Upper lobe of left lung (tissue), 6 donors: Measurements from ENCODE around the gene PRPF40B. TPM values are rescaled to one million over a fixed set of nuclear protein-coding genes. Genes with fewer than 3 reads are reported as not detected.

Experiments used
- ATAC-seq, 2 donors: fragments of 200-7000 bp; cut with Tn5 transposase; one replicate each; pipeline ENCODE4 v1.9.1; 2022; ENCODE audit warnings: mild to moderate bottlenecking in 2 of 2, moderate library complexity in 2 of 2; ENCODE audit not compliant: low FRiP score in 2 of 2
- DNase-seq, 2 donors: peaks; one replicate each; pipeline ENCODE4 v3.0.0-alpha.2; 2019 to 2020
- H3K27ac ChIP-seq, 4 donors: fragments of 200-600 bp; sonication (generic); one replicate each; pipeline ENCODE4 v1.5.1; 2016 to 2019
- H3K27me3 ChIP-seq, 4 donors: fragments of 200-600 bp; sonication (generic); one replicate each; pipeline ENCODE4 v1.5.1; 2017 to 2019
- H3K36me3 ChIP-seq, 4 donors: fragments of 200-600 bp; sonication (generic); one replicate each; pipeline ENCODE4 v1.5.1; 2016 to 2019
- H3K4me1 ChIP-seq, 4 donors: fragments of 200-600 bp; sonication (generic); one replicate each; pipeline ENCODE4 v1.5.1; 2018 to 2019
- H3K4me3 ChIP-seq, 4 donors: fragments of 200-600 bp; sonication (generic); one replicate each; pipeline ENCODE4 v1.5.1; 2017 to 2019; ENCODE audit warnings: mild to moderate bottlenecking in 2 of 4, moderate library complexity in 1 of 4
- H3K9me3 ChIP-seq, 4 donors: fragments of 200-600 bp; sonication (generic); one replicate each; pipeline ENCODE4 v1.5.1; 2018 to 2019
- EP300 ChIP-seq, 4 donors: sonication (generic); formaldehyde crosslinking; IDR thresholded peaks; one replicate each; pipeline ENCODE4 v1.5.1; 2017; ENCODE audit warnings: antibody characterized with exemption in 4 of 4, control low read depth in 2 of 4
- POLR2A ChIP-seq, 4 donors: fragments of 450-650 bp; IDR thresholded peaks; one replicate each; pipeline ENCODE4 v1.5.1; 2016 to 2017; ENCODE audit warnings: antibody characterized with exemption in 4 of 4, mild to moderate bottlenecking in 2 of 4
- POLR2AphosphoS5 ChIP-seq, 2 donors: sonication (generic); formaldehyde crosslinking; IDR thresholded peaks; one replicate each; pipeline ENCODE4 v1.5.1; 2017; ENCODE audit warnings: antibody characterized with exemption in 2 of 2
- WGBS, 2 donors: methylation state at CpG; one replicate each; pipeline ENCODE4 v1.1.5; 2017 to 2018; 5-methylcytosine and 5-hydroxymethylcytosine counted together
- total RNA-seq, 6 donors: library from RNA; depleted of rRNA in 4 of 6; stranded (reverse); fragments of >200 nt in 4 of 6; gene quantifications; one replicate each; pipeline versions ENCODE4 v1.1.0 to v1.2.1, GENCODE V29; 2016 to 2021
- TF ChIP-seq, protein P1 (sequence below), 6 experiments: fragments of 450-650 bp in 4 of 6; fragments of 200-600 bp in 2 of 6; sonication (generic) in 2 of 6; IDR thresholded peaks; one replicate each; pipeline ENCODE4 v1.5.1; 2016 to 2019; ENCODE audit warnings: antibody characterized with exemption in 6 of 6
- donor health status: DM: no; HTN: no; CAD: no; lungs with moderate emphysema.
- donor health status: DM: no; HTN: yes; CAD: no; lungs with severe emphysema.

The PRPF40B gene
- total RNA-seq, 6 donors from 2014 or later, result 10.8 to 63.9 (median 16.9) TPM

DNA sequence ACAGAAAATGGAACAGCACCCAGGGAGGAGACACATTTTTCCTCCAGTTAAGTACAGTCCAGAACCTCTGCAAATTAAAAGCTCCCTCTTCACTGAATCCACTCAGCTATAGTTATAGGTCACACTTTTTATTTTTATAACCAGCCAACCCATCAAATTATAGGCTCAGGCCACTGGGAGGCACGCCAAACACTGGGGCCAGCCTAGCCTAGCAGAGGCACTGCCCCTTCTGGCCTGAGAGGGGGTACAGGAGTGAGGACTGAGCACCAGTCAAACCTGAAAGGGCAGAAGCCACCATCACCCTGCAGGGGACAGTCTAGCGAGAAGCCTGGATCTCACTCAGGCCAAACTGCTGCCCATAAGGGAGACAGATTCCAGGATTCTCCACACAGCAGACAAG lies 64.6 kb downstream of the PRPF40B start:
- H3K36me3 ChIP-seq, result no peaks in the 10 kb centered on the region
- peaks cover 23 to 30% (median 24%) of the 10 kb centered on the region in 4 donors for H3K4me1 ChIP-seq
- 71 to 90% methylated on average over 2 of the region's 2 CpGs for whole genome bisulfite sequencing, 2 donors
- no peak for ATAC-seq
- H3K27ac ChIP-seq, result no peak overlapping the region
- DNase-seq, result no peak
- TF ChIP-seq EP300 (IDR thresholded peaks at IDR 0.05) (no peak), POLR2AphosphoS5 (IDR thresholded peaks at IDR 0.05) (no peak), POLR2A (IDR thresholded peaks at IDR 0.05) (no peak)
- TF ChIP-seq, protein P1, sequence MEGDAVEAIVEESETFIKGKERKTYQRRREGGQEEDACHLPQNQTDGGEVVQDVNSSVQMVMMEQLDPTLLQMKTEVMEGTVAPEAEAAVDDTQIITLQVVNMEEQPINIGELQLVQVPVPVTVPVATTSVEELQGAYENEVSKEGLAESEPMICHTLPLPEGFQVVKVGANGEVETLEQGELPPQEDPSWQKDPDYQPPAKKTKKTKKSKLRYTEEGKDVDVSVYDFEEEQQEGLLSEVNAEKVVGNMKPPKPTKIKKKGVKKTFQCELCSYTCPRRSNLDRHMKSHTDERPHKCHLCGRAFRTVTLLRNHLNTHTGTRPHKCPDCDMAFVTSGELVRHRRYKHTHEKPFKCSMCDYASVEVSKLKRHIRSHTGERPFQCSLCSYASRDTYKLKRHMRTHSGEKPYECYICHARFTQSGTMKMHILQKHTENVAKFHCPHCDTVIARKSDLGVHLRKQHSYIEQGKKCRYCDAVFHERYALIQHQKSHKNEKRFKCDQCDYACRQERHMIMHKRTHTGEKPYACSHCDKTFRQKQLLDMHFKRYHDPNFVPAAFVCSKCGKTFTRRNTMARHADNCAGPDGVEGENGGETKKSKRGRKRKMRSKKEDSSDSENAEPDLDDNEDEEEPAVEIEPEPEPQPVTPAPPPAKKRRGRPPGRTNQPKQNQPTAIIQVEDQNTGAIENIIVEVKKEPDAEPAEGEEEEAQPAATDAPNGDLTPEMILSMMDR (IDR thresholded peaks at IDR 0.05), result no peak
- no peak overlapping the region for H3K4me3 ChIP-seq
- no peaks in the 10 kb centered on the region for H3K27me3 ChIP-seq
- H3K9me3 ChIP-seq, result no peaks in the 10 kb centered on the region

DNA sequence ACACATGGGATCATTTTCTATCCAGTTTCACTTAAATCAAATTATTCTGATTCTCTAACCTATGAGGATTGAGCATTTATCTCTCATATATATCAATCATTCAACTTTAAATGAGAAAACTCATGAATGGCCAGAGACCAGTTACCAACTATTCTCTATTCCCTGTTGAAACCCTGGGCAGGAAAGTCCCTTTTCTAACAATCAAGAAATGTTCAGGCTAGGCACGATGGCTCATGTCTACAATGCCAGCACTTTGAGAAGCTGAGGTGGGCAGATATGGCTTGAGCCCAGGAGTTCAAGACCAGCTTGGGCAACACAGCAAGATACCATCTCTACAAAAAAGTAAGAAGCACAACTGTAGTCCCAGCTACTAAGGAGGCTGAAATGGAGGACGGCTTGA lies 65.9 kb downstream of the PRPF40B start:
- no peak overlapping the region for H3K27ac ChIP-seq

DNA sequence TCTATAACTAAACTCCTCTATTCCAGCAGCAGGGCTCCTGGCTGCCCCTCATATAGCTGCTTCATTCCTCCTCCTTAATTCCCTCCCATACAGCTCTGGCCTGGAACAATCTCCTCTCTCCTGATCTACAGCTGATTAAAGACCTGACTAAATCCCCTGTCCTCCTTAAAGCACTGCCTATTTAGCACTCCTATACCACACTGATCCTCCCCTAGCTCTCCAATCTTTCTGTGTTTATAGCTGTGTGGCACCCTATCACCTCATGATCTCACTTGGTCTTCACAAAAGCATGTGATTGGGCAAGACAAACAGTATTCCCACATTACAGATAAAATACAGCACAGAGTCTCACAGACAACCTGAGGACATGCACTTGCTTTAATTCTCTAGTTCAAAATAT lies 66.4 kb downstream of the PRPF40B start:
- Histone ChIP-seq H3K36me3 (no peaks in the 10 kb centered on the region), H3K4me1 (peaks cover 19 to 24% (median 20%) of the 10 kb centered on the region in 4 donors), H3K27me3 (no peaks in the 10 kb centered on the region), H3K27ac (no peak overlapping the region), H3K9me3 (no peaks in the 10 kb centered on the region), H3K4me3 (no peak overlapping the region)
- DNase-seq, result no peak
- TF ChIP-seq POLR2A (IDR thresholded peaks at IDR 0.05) (no peak), EP300 (IDR thresholded peaks at IDR 0.05) (no peak), POLR2AphosphoS5 (IDR thresholded peaks at IDR 0.05) (no peak)
- TF ChIP-seq, protein P1 (IDR thresholded peaks at IDR 0.05), result no peak
- no peak for ATAC-seq

More for the DNA sequence above, 65.9 kb downstream of the PRPF40B start:
- TF ChIP-seq, protein P1 (IDR thresholded peaks at IDR 0.05), result no peak
- TF ChIP-seq POLR2AphosphoS5 (IDR thresholded peaks at IDR 0.05) (no peak), EP300 (IDR thresholded peaks at IDR 0.05) (no peak), POLR2A (IDR thresholded peaks at IDR 0.05) (no peak)
- H3K27me3 ChIP-seq, result no peaks in the 10 kb centered on the region
- H3K4me1 ChIP-seq, result peaks cover 20 to 24% (median 24%) of the 10 kb centered on the region in 4 donors
- H3K9me3 ChIP-seq, result no peaks in the 10 kb centered on the region
- no peak overlapping the region for H3K4me3 ChIP-seq
- 68 to 77% methylated on average over 2 of the region's 2 CpGs for WGBS, 2 donors
- no peak for ATAC-seq
- no peaks in the 10 kb centered on the region for H3K36me3 ChIP-seq
- no peak for DNase-seq

DNA sequence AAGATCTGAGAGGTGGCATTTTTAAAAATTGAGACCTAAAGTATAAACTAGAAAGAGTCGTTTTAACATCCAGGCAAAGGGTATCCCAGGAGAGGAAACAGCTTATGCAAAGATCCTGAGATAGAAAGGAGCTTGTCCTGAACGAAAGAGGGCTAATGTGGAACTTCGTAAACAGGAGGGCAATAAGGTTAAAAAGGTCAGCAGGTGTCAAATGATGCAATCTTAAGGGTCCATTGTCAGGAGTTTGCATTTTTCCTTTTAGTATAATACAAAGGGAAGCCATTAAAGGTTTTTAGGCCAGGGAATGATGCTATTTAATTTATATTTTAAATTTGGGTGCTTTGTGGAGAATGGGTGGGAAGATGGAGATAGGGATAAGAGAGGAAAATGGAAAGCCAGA lies 69.5 kb downstream of the PRPF40B start:
- Histone ChIP-seq H3K4me3 (no peak overlapping the region), H3K9me3 (no peaks in the 10 kb centered on the region), H3K27me3 (no peaks in the 10 kb centered on the region), H3K36me3 (no peaks in the 10 kb centered on the region), H3K4me1 (peaks cover 19 to 37% (median 30%) of the 10 kb centered on the region in 4 donors), H3K27ac (no peak overlapping the region)
- no peak for TF ChIP-seq EP300 (IDR thresholded peaks at IDR 0.05)
- TF ChIP-seq, protein P1 (IDR thresholded peaks at IDR 0.05), result no peak
- no peak for TF ChIP-seq POLR2A (IDR thresholded peaks at IDR 0.05)
- TF ChIP-seq POLR2AphosphoS5 (IDR thresholded peaks at IDR 0.05), result no peak
- DNase-seq, result no peak
- 50 to 54% methylated on average over 3 of the region's 3 CpGs for WGBS, 2 donors
- no peak for ATAC-seq

DNA sequence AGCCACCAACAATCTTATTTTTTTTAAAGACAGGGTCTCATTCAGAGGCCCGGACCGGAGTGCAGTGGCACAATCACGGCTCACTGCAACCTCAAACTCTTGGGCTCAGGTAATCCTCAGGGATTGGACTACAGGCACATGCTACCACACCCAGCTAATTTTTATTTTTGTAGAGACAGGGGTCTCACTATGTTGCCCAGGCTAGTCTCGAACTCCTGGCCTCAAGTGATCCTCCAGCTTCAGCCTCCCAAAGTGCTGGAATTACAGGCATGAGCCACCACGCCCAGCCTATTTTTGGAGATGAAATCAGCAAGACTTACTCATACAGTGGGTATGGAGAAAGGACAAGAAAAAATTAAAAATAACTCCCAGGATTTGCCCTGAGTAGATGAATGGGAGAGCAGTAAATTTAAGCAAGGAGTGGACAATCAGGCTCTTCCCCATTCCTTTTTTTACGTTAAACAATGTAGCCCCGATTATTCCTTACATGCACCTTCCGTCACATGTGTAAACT lies 70.6 kb downstream of the PRPF40B start:
- no peaks in the 10 kb centered on the region for H3K9me3 ChIP-seq
- no peaks in the 10 kb centered on the region for H3K36me3 ChIP-seq
- TF ChIP-seq POLR2AphosphoS5 (IDR thresholded peaks at IDR 0.05) (no peak), EP300 (IDR thresholded peaks at IDR 0.05) (no peak), POLR2A (IDR thresholded peaks at IDR 0.05) (no peak)
- TF ChIP-seq, protein P1 (IDR thresholded peaks at IDR 0.05), result no peak
- H3K4me1 ChIP-seq, result peaks cover 28 to 44% (median 39%) of the 10 kb centered on the region in 4 donors
- no peak overlapping the region for H3K4me3 ChIP-seq
- ATAC-seq (no peak), DNase-seq (no peak)
- WGBS, 2 donors, result 86 to 91% methylated on average over 8 of the region's 8 CpGs
- no peaks in the 10 kb centered on the region for H3K27me3 ChIP-seq
- H3K27ac ChIP-seq, result no peak overlapping the region
